NCI-H345 treated with DMSO at 0.1 percent for 48 hours (cell line): ENCODE measurements around the gene FMN1.
A peak's percentile ranks its signal among the peaks of the same experiment; 100 is the strongest.

Experiments
- DNase-seq: peaks from one replicate; lab custom pipeline; 2025; ENCODE audit not compliant: unreplicated experiment; lab: John Stamatoyannopoulos, UW

FMN1 gene

DNA sequence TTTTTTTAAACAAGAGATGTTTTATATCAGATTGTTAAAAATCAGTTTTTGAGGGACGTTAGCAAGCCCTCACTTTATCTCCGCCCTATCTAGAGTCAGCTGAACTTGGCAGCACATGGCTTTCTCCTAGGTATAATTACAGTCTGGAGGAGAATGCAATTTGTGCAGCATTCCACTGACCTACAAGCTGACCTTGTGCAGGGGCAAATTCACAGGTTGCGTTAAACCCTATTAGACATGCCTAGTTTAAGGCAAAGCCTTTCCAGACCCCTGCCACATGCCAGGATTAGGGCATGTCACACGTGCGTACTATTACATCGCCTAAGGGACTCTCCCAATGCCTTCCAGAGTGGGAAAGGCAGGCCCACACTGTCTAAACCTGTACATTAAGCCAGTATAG lies 252.7 kb downstream of the FMN1 start:
- no peak for DNase-seq

DNA sequence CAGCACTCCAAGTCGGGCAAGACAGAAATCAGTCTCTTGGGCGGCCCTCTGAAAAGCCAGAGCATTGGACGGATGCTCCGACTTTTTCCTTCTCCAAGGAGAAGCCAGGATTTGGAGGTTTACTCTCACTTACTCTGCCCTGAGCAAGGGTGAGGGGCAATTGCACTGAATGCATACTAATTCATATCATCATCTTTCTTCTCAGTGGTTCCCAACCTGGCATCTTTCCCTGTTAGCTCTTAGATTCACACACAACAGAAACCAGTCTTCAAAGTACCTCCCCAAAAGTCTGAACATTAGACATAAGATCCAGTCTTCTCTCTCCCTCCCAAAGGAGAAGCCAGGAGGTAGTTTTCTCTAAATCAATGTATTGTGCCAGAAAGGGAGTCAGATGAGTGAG lies 257.5 kb downstream of the FMN1 start:
- DNase-seq: no peak

DNA sequence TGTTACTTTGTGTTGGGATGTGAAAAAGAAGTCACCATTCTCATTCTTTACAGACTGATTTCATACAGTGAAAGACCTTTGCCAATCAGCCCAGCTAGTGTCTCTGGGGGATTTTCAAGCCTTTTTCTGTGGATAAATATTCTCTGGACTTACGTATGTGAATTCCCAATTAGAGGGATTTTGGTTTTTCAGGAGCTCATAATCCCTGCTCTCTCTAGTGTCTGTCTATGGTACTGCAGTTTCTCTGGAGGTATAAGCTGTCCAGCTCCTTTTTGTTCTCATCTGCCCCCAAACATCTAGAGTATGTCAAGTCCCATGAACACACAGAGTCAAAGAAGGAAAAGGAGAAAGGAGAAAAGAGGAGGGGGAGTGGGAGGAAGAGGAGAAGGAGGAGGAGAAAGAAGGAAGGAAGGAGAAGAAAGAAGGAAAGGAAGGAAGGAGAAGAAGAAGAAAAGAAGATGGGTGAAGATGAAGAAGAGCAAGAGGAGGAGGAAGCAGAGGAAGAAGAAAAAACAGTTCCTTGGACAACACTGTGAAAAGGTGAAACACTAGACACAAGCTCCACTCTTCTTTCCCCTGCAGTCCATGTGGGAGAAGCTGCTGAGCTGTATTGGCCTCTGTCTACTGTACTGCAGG lies 258.1 kb downstream of the FMN1 start:
- no peak for DNase-seq

DNA sequence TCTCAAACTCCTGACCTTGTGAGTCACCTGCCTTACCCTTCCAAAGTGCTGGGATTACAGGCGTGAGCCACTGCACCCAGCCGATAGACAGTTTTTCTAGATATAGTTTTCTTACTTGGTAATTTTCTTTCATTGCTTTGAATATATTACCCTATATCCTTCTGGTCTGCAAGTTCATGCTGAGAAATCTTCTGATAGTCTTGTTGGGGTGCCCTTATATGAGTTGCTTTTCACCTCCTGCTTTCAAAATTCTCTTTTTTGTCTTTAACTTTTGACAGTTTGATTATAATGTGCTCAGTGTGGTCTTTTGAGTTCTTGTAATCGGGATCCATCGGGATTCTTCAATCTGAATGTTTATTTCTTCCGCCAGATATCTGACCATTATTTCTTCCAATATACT lies 259.4 kb downstream of the FMN1 start:
- DNase-seq: no peak

GRCh38 chr15:32933236-32933635 lies 261.3 kb downstream of the FMN1 start:
- no peak for DNase-seq

DNA sequence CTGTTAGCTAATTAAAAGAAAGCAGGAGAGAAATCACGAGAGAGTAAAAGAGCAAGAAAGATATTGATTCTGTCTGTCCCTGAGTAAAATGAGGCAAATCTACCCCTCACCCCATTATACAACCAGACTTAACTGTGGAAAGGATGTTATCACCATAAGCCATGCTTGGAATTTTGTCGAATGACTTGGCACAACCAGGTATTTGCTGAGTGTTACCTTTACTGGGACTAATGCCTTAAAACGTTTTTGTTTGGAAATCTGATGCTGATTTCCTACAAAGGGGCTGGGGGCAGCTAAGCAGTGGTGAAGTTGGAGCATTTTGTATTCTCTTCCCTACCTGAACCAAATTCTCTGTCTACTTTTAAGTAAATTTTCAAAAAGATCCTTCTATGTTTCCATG lies 265.6 kb downstream of the FMN1 start:
- DNase-seq: no peak

- no peak for DNase-seq
Measured at GRCh38 chr15:32927124-32927523, 267.4 kb downstream of the FMN1 start.

- no peak for DNase-seq
Measured at GRCh38 chr15:32923176-32923575, 271.3 kb downstream of the FMN1 start.

GRCh38 chr15:32922541-32922940 lies 272.0 kb downstream of the FMN1 start:
- no peak for DNase-seq

DNA sequence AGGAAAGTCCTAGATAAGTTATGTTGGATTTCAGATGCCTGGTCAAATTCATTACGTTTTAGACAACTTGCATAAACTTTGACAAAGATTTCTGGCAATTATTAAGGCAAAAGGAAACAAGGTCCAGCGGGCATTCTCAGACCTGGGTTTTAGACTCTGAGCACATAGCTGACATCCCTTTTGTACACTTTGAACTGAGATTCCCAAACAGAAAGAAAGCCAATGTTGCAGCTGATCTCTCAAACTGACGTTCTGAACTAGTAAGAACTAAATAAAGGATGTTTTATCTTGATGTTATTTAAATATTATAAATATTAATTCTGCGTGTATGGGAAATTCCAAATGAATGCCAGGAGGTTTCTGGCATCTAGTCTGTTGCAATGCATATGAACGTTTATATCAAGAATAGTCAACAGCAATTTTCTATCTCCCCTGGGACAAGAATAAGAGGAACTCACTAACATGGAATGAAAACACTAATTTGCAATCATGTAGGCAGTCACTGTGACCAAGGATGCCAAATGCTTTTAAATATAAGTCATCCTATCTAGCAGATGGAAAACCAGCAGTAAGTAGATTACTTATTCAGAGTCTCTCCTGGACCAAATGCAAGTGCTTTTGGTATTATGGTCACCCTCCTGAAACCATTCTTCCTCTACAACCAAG lies 274.6 kb downstream of the FMN1 start:
- DNase-seq: no peak

- no peak for DNase-seq
Measured at GRCh38 chr15:32918547-32918946, 276.0 kb downstream of the FMN1 start.

DNA sequence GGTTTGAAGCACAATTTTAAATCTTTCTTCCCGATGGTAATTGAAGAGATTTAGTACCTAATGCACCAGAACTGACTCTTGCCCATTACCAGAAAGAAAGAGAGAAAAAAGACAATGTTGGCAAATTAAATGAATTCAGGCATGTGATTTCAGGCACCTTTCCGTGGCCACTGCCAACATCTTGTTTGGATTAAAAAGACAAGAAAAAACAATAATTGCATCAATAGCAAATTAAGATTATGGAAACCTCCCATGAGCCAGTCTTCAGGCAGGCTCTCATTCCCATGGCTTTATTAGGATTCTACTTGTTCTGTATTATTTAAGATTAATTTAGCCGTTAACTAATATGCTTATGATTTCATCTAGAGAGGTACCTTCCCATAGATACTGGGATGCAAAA lies 283.7 kb downstream of the FMN1 start:
- DNase-seq: no peak

GRCh38 chr15:32909431-32909830 lies 285.1 kb downstream of the FMN1 start:
- DNase-seq: no peak

- DNase-seq: no peak
Measured at GRCh38 chr15:32908872-32909271, 285.6 kb downstream of the FMN1 start.

DNA sequence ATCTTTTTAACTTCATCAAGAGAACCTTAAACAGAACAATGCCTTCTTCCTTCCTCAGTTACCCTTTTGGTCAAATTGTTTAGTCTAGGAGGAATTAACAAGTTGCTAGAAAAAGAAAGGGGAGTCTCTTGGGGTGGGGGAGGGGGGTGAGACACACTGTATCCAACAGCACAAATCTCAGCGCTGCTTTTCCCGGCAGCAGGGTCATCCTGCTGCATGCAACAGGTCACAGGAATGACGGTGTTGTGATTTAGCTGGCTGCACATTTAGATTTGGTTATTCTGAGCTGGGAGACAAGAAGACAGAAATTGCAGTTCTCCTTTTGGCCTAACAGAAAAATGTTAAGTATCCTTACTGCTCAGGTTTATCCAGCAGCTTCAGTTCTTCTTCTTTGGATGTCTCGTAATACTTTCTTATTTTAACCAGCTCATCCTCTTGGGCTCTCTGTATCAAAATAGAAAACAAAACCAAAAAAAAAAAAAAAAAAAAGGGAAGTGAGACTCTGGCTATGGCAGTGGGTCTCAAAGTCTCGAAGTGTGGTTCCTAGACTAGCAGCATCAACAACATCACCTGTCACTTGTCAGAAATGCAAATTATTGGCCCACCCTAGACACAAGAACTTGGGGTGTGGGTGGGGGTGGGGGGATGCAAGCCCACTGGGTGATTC lies 286.2 kb downstream of the FMN1 start:
- no peak for DNase-seq

- no peak for DNase-seq
Measured at GRCh38 chr15:32905481-32905880, 289.0 kb downstream of the FMN1 start.

- no peak for DNase-seq
Measured at GRCh38 chr15:32904448-32904847, 290.1 kb downstream of the FMN1 start.

DNA sequence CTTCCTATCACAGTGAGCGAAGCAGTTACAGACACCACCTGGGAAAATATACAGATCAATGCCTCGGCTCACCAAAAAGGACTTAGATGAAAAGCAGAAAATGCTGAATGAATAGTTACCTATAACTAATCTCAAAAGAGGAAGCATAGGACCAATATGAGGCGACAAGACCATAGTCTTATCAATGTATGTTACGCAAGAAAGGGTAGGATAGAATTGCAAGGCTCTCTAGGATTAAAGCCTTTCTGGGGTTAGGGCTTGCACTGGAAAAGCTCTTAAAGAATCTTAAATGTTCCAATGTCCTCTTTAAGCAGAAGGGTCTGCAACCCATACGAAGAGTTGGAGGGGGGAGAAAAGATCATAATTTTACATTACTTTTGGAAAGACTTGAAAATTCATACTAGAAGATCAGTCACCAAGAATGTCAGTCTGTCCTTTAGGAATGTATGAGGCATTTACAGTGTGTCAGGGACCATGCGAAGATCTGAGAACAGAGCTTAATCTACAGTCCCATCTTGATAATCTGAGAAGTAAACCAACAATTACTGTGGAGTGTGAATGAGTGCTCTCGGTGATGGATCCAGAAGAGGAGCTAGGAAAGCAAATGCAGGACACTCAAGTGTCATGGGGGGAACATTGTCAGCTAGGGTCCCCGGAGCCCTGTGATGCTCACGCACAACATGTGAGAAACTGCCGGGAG lies 290.8 kb downstream of the FMN1 start:
- no peak for DNase-seq

DNA sequence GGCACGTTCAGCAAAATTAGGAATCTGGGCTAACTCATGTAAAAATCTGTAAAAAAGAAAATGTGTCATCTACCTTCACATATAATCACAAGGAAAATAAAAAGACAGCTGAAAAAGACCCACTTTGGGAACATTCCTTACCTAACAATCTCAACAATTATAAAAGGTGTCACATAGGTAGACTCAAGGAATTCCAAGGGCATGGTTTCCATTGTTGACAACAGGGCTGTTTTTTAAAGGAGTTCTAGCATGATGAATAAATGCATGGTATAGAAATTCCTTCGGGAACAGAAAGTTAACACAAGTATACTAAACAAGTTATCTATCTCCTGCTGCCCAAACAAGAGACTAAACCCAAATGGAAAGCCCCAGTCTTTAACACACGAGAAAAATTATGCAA lies 292.5 kb downstream of the FMN1 start:
- no peak for DNase-seq

- no peak for DNase-seq
Measured at GRCh38 chr15:32901192-32901591, 293.3 kb downstream of the FMN1 start.

DNA sequence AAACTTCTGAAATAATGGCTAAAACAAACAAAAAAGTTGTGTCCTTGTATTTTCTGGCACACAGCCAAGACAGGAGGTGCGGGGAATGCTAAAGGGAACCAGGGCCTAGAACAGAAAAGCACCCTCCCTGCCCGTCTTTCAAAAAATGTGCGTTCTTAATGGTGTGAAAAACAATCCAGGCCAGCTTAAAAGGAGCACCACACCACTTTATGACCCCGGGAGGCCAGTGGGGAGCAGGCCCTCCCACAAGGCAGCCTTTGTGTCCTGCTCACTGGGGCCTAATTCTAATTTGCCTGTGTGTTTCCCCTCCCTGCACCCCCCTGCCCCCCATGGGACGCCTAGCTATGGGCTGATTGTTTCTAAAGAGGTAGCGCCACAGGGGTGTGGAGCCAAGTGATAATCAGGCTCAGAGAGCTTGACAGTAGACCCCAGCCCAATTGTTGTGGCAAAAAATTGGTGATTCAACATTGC lies 295.4 kb downstream of the FMN1 start:
- peak; percentile 98 for DNase-seq

- peak; percentile 38 for DNase-seq
Measured at GRCh38 chr15:32898414-32898813, 296.1 kb downstream of the FMN1 start.
